MM.1S (cell line): Measurements from ENCODE around the gene ELMO1.

ENCODE experiments used
- DNase-seq: peaks from one replicate; pipeline ENCODE4 v3.0.0-alpha.2; 2015
- H2AFZ ChIP-seq: fragments of 300-600 bp; sonication (generic); 2 replicates; pipeline ENCODE4 v1.6.0; 2016; ENCODE audit warnings: antibody characterized with exemption, low read length
- H3F3A ChIP-seq: fragments of 300-600 bp; sonication (generic); 2 replicates; pipeline ENCODE4 v1.6.1; 2016; ENCODE audit warnings: mild to moderate bottlenecking, antibody characterized with exemption, low read length, moderate library complexity, mixed read lengths; ENCODE audit not compliant: insufficient read depth
- H3K27ac ChIP-seq: fragments of 300-600 bp; sonication (generic); 2 replicates; pipeline ENCODE4 v1.5.1; 2016; ENCODE audit warnings: mild to moderate bottlenecking, low read length
- H3K27me3 ChIP-seq: fragments of 300-600 bp; sonication (generic); replicated peaks from 2 replicates; pipeline ENCODE4 v1.6.0; 2016; ENCODE audit warnings: low read length; ENCODE audit not compliant: insufficient read depth
- H3K36me3 ChIP-seq: fragments of 300-600 bp; sonication (generic); replicated peaks from 2 replicates; pipeline ENCODE4 v1.6.1; 2016; ENCODE audit warnings: mild to moderate bottlenecking, low read length, mixed read lengths; ENCODE audit not compliant: insufficient read depth
- H3K4me1 ChIP-seq: fragments of 300-600 bp; sonication (generic); 2 replicates; pipeline ENCODE4 v1.6.1; 2016; ENCODE audit warnings: low read length, mixed read lengths
- H3K4me2 ChIP-seq: fragments of 300-600 bp; sonication (generic); 2 replicates; pipeline ENCODE4 v1.6.0; 2016; ENCODE audit warnings: low read depth, low read length
- H3K4me3 ChIP-seq: fragments of 300-600 bp; sonication (generic); 2 replicates; pipeline ENCODE4 v1.5.1; 2016; ENCODE audit warnings: low read length, mixed read lengths
- H3K79me2 ChIP-seq: fragments of 300-600 bp; sonication (generic); 2 replicates; pipeline ENCODE4 v1.6.1; 2016; ENCODE audit warnings: mixed run types, low read length, mixed read lengths
- H3K9ac ChIP-seq: fragments of 300-600 bp; sonication (generic); 2 replicates; pipeline ENCODE4 v1.6.1; 2016; ENCODE audit warnings: low read length, mixed read lengths
- H3K9me2 ChIP-seq: fragments of 300-600 bp; sonication (generic); replicated peaks from 2 replicates; pipeline ENCODE4 v1.6.1; 2016; ENCODE audit warnings: mild to moderate bottlenecking, low read length, mixed read lengths; ENCODE audit not compliant: insufficient read depth
- H3K9me3 ChIP-seq: fragments of 300-600 bp; sonication (generic); replicated peaks from 2 replicates; pipeline ENCODE4 v1.6.1; 2016; ENCODE audit warnings: mild to moderate bottlenecking, low read length, mixed read lengths; ENCODE audit not compliant: insufficient read depth
- H4K20me1 ChIP-seq: fragments of 300-600 bp; sonication (generic); 2 replicates; pipeline ENCODE4 v1.6.1; 2016; ENCODE audit warnings: mild to moderate bottlenecking, low read length, moderate library complexity, mixed read lengths; ENCODE audit not compliant: insufficient read depth
- CTCF ChIP-seq: fragments of 300-600 bp; sonication (generic); IDR thresholded peaks from 2 replicates; pipeline ENCODE4 v1.5.1; 2016; ENCODE audit warnings: antibody characterized with exemption, low read length, mixed read lengths
- EZH2 ChIP-seq: fragments of 300-600 bp; sonication (generic); optimal IDR thresholded peaks from 2 replicates; pipeline ENCODE3; 2017; ENCODE audit warnings: low read depth, mild to moderate bottlenecking, antibody characterized with exemption, low read length, mixed read lengths
- EZH2phosphoT487 ChIP-seq: fragments of 300-600 bp; sonication (generic); IDR thresholded peaks from 2 replicates; pipeline ENCODE4 v1.6.1; 2018; ENCODE audit warnings: antibody characterized with exemption, low read length

ELMO1 gene

DNA sequence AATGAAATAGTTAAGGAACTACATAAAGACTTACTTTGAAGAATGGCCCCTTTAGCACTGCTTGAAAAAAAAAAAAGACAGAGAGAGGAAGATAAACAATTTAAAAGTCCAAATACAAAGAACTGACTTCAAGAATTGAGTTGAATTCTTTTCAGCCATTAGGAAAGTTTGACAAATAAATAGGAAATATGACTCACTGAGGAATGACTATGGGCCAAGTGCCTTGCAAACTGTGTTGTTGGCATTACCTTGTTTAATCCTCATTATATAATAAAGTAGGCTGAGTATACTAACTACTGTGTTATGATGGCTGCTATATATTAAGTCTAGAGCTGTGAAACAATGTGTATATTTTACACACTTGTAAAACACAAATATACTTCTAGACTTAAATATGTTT, 151.1 kb downstream of the ELMO1 start:
- Histone ChIP-seq H3K36me3 (no peaks in the 10 kb centered on the region; the same call in 1 of the 2 replicates), H4K20me1 (no peaks in the 10 kb centered on the region), H3K27ac (no peak overlapping the region), H3K9ac (no peak overlapping the region), H3K4me3 (no peak overlapping the region), H3F3A (no peaks in the 10 kb centered on the region), H3K4me2 (no peak overlapping the region), H3K27me3 (no peaks in the 10 kb centered on the region), H2AFZ (no peak overlapping the region), H3K79me2 (peaks cover 47% of the 10 kb centered on the region), H3K4me1 (no peaks in the 10 kb centered on the region), H3K9me3 (no peaks in the 10 kb centered on the region), H3K9me2 (no peaks in the 10 kb centered on the region)
- no peak for TF ChIP-seq CTCF
- no peak for TF ChIP-seq EZH2phosphoT487
- no peak for TF ChIP-seq EZH2
- no peak for DNase-seq

DNA sequence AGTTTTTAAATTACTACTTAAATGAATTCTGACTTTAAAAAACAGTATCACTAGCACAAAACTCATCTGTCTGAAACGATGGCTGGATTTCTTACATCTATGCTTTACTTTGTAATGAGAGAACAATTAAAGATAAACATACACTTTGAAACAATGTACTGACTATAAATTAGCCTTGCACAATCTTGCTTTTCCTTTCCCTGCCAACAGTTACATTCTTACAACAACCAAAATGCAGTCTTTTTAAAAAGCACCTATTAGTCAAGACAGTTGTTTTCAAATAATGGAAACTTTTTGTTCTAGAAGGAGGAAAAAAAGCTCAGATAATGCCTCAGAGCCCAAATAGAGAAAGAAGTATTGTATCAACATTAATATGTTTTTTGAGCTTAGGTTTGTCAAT, 153.3 kb downstream of the ELMO1 start:
- H3K9me2 ChIP-seq, result no peaks in the 10 kb centered on the region
- no peaks in the 10 kb centered on the region for H3K27me3 ChIP-seq
- H3K36me3 ChIP-seq, result no peaks in the 10 kb centered on the region
- DNase-seq, result no peak
- no peaks in the 10 kb centered on the region for H4K20me1 ChIP-seq
- no peak overlapping the region for H3K9ac ChIP-seq
- no peaks in the 10 kb centered on the region for H3K4me1 ChIP-seq
- H3K4me3 ChIP-seq, result no peak overlapping the region
- no peak overlapping the region for H3K4me2 ChIP-seq
- H3K79me2 ChIP-seq, result peaks cover 48% of the 10 kb centered on the region
- no peaks in the 10 kb centered on the region for H3F3A ChIP-seq
- H3K9me3 ChIP-seq, result no peaks in the 10 kb centered on the region
- no peak overlapping the region for H2AFZ ChIP-seq
- no peak for TF ChIP-seq CTCF
- TF ChIP-seq EZH2phosphoT487, result no peak
- no peak for TF ChIP-seq EZH2
- no peak overlapping the region for H3K27ac ChIP-seq

DNA sequence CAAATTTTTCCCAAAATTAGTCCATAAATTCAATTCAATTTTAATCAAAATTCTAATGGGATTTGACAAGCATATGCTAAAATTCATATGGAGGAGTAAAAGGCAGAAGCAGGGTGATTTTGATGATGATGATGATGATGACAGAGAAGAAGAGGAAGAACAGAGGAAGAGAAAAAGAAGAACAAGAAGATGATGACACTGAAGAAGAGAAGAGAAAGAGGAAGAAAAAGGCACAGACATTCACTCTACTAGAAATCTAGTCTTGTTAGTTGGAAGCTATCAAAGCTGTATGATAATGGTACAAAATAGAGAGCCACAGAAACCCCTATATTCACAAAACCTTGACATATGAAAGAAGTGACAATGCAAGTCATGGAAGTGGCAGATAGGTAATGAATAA, 157.9 kb downstream of the ELMO1 start:
- Histone ChIP-seq H3K4me2 (no peak overlapping the region), H2AFZ (no peak overlapping the region), H3K9me2 (no peaks in the 10 kb centered on the region), H3K27me3 (no peaks in the 10 kb centered on the region), H3K4me1 (peaks cover 15% of the 10 kb centered on the region), H3K9me3 (no peaks in the 10 kb centered on the region), H3K36me3 (no peaks in the 10 kb centered on the region), H4K20me1 (peaks cover 7% of the 10 kb centered on the region; the same call in 1 of the 2 replicates), H3K4me3 (no peak overlapping the region), H3K27ac (no peak overlapping the region), H3K9ac (no peak overlapping the region), H3K79me2 (peaks cover 74% of the 10 kb centered on the region), H3F3A (no peaks in the 10 kb centered on the region)
- no peak for DNase-seq
- TF ChIP-seq CTCF, result no peak

DNA sequence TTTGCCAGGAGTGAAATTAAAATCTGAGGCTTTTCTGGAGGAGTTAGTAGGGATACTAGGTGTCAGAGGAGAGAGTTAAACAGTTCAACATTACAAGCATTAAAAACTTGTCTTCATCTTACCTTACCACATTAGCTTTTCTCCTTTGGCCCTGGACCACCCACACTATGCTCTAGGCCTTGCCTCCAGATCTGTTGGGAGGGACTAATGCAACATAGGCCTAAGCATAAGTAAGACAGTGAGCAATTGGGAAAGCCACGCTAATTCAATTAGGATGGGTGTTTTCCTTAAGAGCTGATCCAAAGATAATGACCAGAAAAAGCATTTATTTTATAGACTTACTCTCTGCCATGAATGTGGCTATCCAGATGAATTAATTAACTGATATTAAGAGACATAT, 158.9 kb downstream of the ELMO1 start:
- H3K79me2 ChIP-seq, result peaks cover 75% of the 10 kb centered on the region
- H3K4me1 ChIP-seq, result peaks cover 15% of the 10 kb centered on the region
- no peaks in the 10 kb centered on the region for H3F3A ChIP-seq
- no peaks in the 10 kb centered on the region for H3K9me2 ChIP-seq
- peaks cover 7% of the 10 kb centered on the region; the same call in 1 of the 2 replicates for H4K20me1 ChIP-seq
- TF ChIP-seq EZH2 (no peak), CTCF (no peak), EZH2phosphoT487 (no peak)
- no peak overlapping the region for H3K4me3 ChIP-seq
- H3K27me3 ChIP-seq, result no peaks in the 10 kb centered on the region
- no peaks in the 10 kb centered on the region for H3K9me3 ChIP-seq
- H3K36me3 ChIP-seq, result no peaks in the 10 kb centered on the region
- no peak for DNase-seq
- no peak overlapping the region for H2AFZ ChIP-seq
- H3K27ac ChIP-seq, result no peak overlapping the region
- no peak overlapping the region for H3K9ac ChIP-seq
- H3K4me2 ChIP-seq, result no peak overlapping the region
